GM18508 (cell line): ENCODE measurements around the gene COL12A1.

ENCODE experiments used
- ATAC-seq: cut with Tn5 transposase; IDR thresholded peaks from one replicate; pipeline ENCODE4 v1.9.1; 2021; ENCODE audit warnings: moderate number of reproducible peaks; ENCODE audit not compliant: insufficient read depth, unreplicated experiment

The COL12A1 gene

GRCh38 chr6:75076009-75076408, 129.8 kb downstream of the COL12A1 start:
- no peak for ATAC-seq

- no peak for ATAC-seq
Observed at GRCh38 chr6:75070244-75070643, 135.6 kb downstream of the COL12A1 start.

- ATAC-seq, result no peak
Observed at GRCh38 chr6:75065523-75065922, 140.3 kb downstream of the COL12A1 start.

GRCh38 chr6:75052491-75052890, 153.4 kb downstream of the COL12A1 start:
- ATAC-seq, result no peak

GRCh38 chr6:75049308-75049707, 156.5 kb downstream of the COL12A1 start:
- ATAC-seq, result no peak

GRCh38 chr6:75044846-75045245, 161.0 kb downstream of the COL12A1 start:
- no peak for ATAC-seq

GRCh38 chr6:75041381-75041780, 164.5 kb downstream of the COL12A1 start:
- no peak for ATAC-seq
